NT2/D1 (cell line): ENCODE results near the gene PARN.

ENCODE experiments used
- DNase-seq: peaks from one replicate; pipeline ENCODE4 v3.0.0-alpha.2; 2011; ENCODE audit warnings: low read depth, low spot score
- H3K27me3 ChIP-seq: 2 replicates; pipeline ENCODE4 v1.6.0; 2011; ENCODE audit warnings: mild to moderate bottlenecking; ENCODE audit not compliant: insufficient read length, insufficient read depth
- H3K36me3 ChIP-seq: 2 replicates; pipeline ENCODE4 v1.6.1; 2011; ENCODE audit warnings: mild to moderate bottlenecking, low read length, mixed read lengths; ENCODE audit not compliant: insufficient read depth, insufficient read length
- H3K4me1 ChIP-seq: 2 replicates; pipeline ENCODE4 v1.5.1; 2011; ENCODE audit not compliant: insufficient read depth, insufficient read length
- H3K4me3 ChIP-seq: 2 replicates; pipeline ENCODE4 v1.5.1; 2011; ENCODE audit warnings: low read depth; ENCODE audit not compliant: insufficient read length
- H3K9ac ChIP-seq: 2 replicates; pipeline ENCODE4 v1.6.0; 2011; ENCODE audit warnings: low read depth; ENCODE audit not compliant: insufficient read length
- H3K9me3 ChIP-seq: 2 replicates; pipeline ENCODE4 v1.5.1; 2011; ENCODE audit warnings: mild to moderate bottlenecking, low read length; ENCODE audit not compliant: insufficient read depth
- SUZ12 ChIP-seq: IDR thresholded peaks from 2 replicates; pipeline ENCODE4 v1.6.1; 2011; ENCODE audit not compliant: insufficient read length, insufficient read depth; ENCODE audit errors: extremely low read depth
- YY1 ChIP-seq: IDR thresholded peaks from 2 replicates; pipeline ENCODE4 v1.6.1; 2011; ENCODE audit not compliant: insufficient read length, insufficient read depth
- ZNF274 ChIP-seq: IDR thresholded peaks from 2 replicates; pipeline ENCODE4 v1.6.1; 2011; ENCODE audit warnings: mild to moderate bottlenecking, low read depth, low read length

The PARN gene

GRCh38 chr16:14629919-14630619 lies at the start of gene PARN:
Gene PARN, minus strand, starts transcription at chr16:14630260. Its CDS starts 135 bp downstream, at chr16:14630125.
- peak within 1 kb of the TSS; percentile 90 for H3K4me3 ChIP-seq
- H3K9me3 ChIP-seq, result no peaks in the 10 kb centered on the region
- H3K9ac ChIP-seq, result peak within 1 kb of the TSS; percentile 98
- no peaks in the 10 kb centered on the region for H3K27me3 ChIP-seq
- TF ChIP-seq SUZ12, result no peak
- TF ChIP-seq ZNF274, result no peak
- no peak for TF ChIP-seq YY1
- peak; percentile 96 for DNase-seq
- H3K4me1 ChIP-seq, result peaks cover 7% of the 10 kb centered on the region
- peaks cover 40% of the 10 kb centered on the region for H3K36me3 ChIP-seq

GRCh38 chr16:14678748-14679497 lies 48.9 kb upstream of the PARN start:
- no peak for DNase-seq
- Histone ChIP-seq H3K27me3 (no peaks in the 10 kb centered on the region), H3K9me3 (no peaks in the 10 kb centered on the region)

GRCh38 chr16:14677627-14678026 lies 47.6 kb upstream of the PARN start:
- TF ChIP-seq SUZ12, result no peak
- no peak for TF ChIP-seq ZNF274
- no peak for TF ChIP-seq YY1
- H3K9me3 ChIP-seq, result no peaks in the 10 kb centered on the region
- no peaks in the 10 kb centered on the region for H3K36me3 ChIP-seq
- no peaks in the 10 kb centered on the region for H3K27me3 ChIP-seq
- no peak for DNase-seq
- H3K4me3 ChIP-seq, result no peak overlapping the region
- H3K9ac ChIP-seq, result no peak overlapping the region
- no peaks in the 10 kb centered on the region for H3K4me1 ChIP-seq

More at GRCh38 chr16:14678748-14679497, 48.9 kb upstream of the PARN start:
- Histone ChIP-seq H3K4me3 (no peak overlapping the region), H3K4me1 (no peaks in the 10 kb centered on the region), H3K36me3 (no peaks in the 10 kb centered on the region), H3K9ac (no peak overlapping the region)
- TF ChIP-seq YY1, result no peak
- TF ChIP-seq ZNF274, result no peak
- no peak for TF ChIP-seq SUZ12

GRCh38 chr16:14676633-14677032 lies 46.6 kb upstream of the PARN start:
- H3K4me3 ChIP-seq, result no peak overlapping the region
- no peak for DNase-seq
- H3K27me3 ChIP-seq, result no peaks in the 10 kb centered on the region
- no peaks in the 10 kb centered on the region for H3K9me3 ChIP-seq
- no peak for TF ChIP-seq ZNF274
- no peak for TF ChIP-seq YY1
- TF ChIP-seq SUZ12, result no peak
- no peaks in the 10 kb centered on the region for H3K36me3 ChIP-seq
- no peaks in the 10 kb centered on the region for H3K4me1 ChIP-seq
- no peak overlapping the region for H3K9ac ChIP-seq

- no peak for TF ChIP-seq YY1
- TF ChIP-seq SUZ12, result no peak
- TF ChIP-seq ZNF274, result no peak
- H3K4me1 ChIP-seq, result no peaks in the 10 kb centered on the region
- H3K9me3 ChIP-seq, result no peaks in the 10 kb centered on the region
- H3K27me3 ChIP-seq, result no peaks in the 10 kb centered on the region
- no peak overlapping the region for H3K4me3 ChIP-seq
- H3K36me3 ChIP-seq, result peaks cover 25% of the 10 kb centered on the region
- no peak for DNase-seq
- no peak overlapping the region for H3K9ac ChIP-seq
Measured at GRCh38 chr16:14672403-14672971, 42.4 kb upstream of the PARN start.

- H3K4me3 ChIP-seq, result no peak overlapping the region
- TF ChIP-seq ZNF274 (no peak), SUZ12 (no peak), YY1 (no peak)
- no peaks in the 10 kb centered on the region for H3K27me3 ChIP-seq
- H3K4me1 ChIP-seq, result no peaks in the 10 kb centered on the region
- DNase-seq, result no peak
- H3K36me3 ChIP-seq, result peaks cover 51% of the 10 kb centered on the region
- no peak overlapping the region for H3K9ac ChIP-seq
- H3K9me3 ChIP-seq, result no peaks in the 10 kb centered on the region
Measured at GRCh38 chr16:14669776-14670175, 39.7 kb upstream of the PARN start.

GRCh38 chr16:14668556-14669223 lies 38.6 kb upstream of the PARN start:
- no peak for TF ChIP-seq YY1
- no peak for TF ChIP-seq ZNF274
- no peak for TF ChIP-seq SUZ12
- no peaks in the 10 kb centered on the region for H3K4me1 ChIP-seq
- H3K27me3 ChIP-seq, result no peaks in the 10 kb centered on the region
- no peak for DNase-seq
- H3K36me3 ChIP-seq, result peaks cover 62% of the 10 kb centered on the region
- H3K9me3 ChIP-seq, result no peaks in the 10 kb centered on the region
- no peak overlapping the region for H3K4me3 ChIP-seq
- no peak overlapping the region for H3K9ac ChIP-seq
